DND-41 (cell line): ENCODE measurements around the gene EP400.
A peak's percentile ranks its signal among the peaks of the same experiment; 100 is the strongest.

Experiments
- ATAC-seq: fragments of 200-7000 bp; cut with Tn5 transposase; 3 replicates; pipeline ENCODE4 v1.9.1; 2021; ENCODE audit warnings: low read depth; ENCODE audit not compliant: insufficient read depth
- DNase-seq: peaks from one replicate; pipeline ENCODE4 v3.0.0-alpha.2; 2020
- H2AFZ ChIP-seq: 2 replicates; pipeline ENCODE4 v1.6.0; 2012; ENCODE audit warnings: low read depth, low read length
- H3K27ac ChIP-seq: 2 replicates; pipeline ENCODE4 v1.5.1; 2012; ENCODE audit warnings: low read length, inconsistent platforms
- H3K27me3 ChIP-seq: fragments of 200-600 bp; sonication (generic); 2 replicates; pipeline ENCODE4 v1.6.0; 2012; ENCODE audit warnings: low read length, mild to moderate bottlenecking, inconsistent platforms; ENCODE audit not compliant: insufficient read depth, poor library complexity
- H3K36me3 ChIP-seq: 2 replicates; pipeline ENCODE4 v1.5.1; 2012; ENCODE audit warnings: low read length, inconsistent platforms; ENCODE audit not compliant: insufficient read depth
- H3K4me1 ChIP-seq: 2 replicates; pipeline ENCODE4 v1.5.1; 2012; ENCODE audit warnings: mild to moderate bottlenecking, low read length; ENCODE audit not compliant: insufficient read depth
- H3K4me2 ChIP-seq: 2 replicates; pipeline ENCODE4 v1.6.0; 2012; ENCODE audit warnings: mild to moderate bottlenecking, moderate library complexity, low read length, inconsistent platforms; ENCODE audit not compliant: insufficient read depth
- H3K4me3 ChIP-seq, 2 experiments: fragments of 200-600 bp in 1 of 2; shearing (Covaris generic) in 1 of 2; 2 replicates each; pipeline ENCODE4 v1.5.1; 2012 to 2016; ENCODE audit warnings: inconsistent platforms in 2 of 2, low read length in 2 of 2, mild to moderate bottlenecking in 2 of 2, low read depth in 1 of 2, moderate library complexity in 1 of 2
- H3K79me2 ChIP-seq: 2 replicates; pipeline ENCODE4 v1.6.0; 2012; ENCODE audit warnings: low read length, inconsistent platforms; ENCODE audit not compliant: insufficient read depth
- H3K9ac ChIP-seq: 2 replicates; pipeline ENCODE4 v1.6.0; 2012; ENCODE audit warnings: low read depth, mild to moderate bottlenecking, inconsistent platforms, low read length, moderate library complexity
- H3K9me3 ChIP-seq: 2 replicates; pipeline ENCODE4 v1.5.1; 2012; ENCODE audit warnings: low read length, moderate library complexity, mild to moderate bottlenecking, inconsistent platforms; ENCODE audit not compliant: insufficient read depth, severe bottlenecking
- H4K20me1 ChIP-seq: 2 replicates; pipeline ENCODE4 v1.6.0; 2012; ENCODE audit warnings: low read length; ENCODE audit not compliant: insufficient read depth
- CTCF ChIP-seq: IDR thresholded peaks from 2 replicates; pipeline ENCODE4 v1.5.1; 2012; ENCODE audit warnings: borderline replicate concordance, low read length, moderate library complexity, mild to moderate bottlenecking; ENCODE audit not compliant: poor library complexity, severe bottlenecking; ENCODE audit errors: extremely low read depth
- EZH2 ChIP-seq: IDR thresholded peaks from 3 replicates; pipeline ENCODE4 v1.6.1; 2012; ENCODE audit warnings: borderline replicate concordance, low read depth, mild to moderate bottlenecking, moderate library complexity, low read length, inconsistent platforms; ENCODE audit not compliant: severe bottlenecking

EP400 gene

GRCh38 chr12:131923260-131923659, 26.5 kb upstream of the EP400 start:
- Histone ChIP-seq H3K9ac (no peak overlapping the region), H4K20me1 (peaks cover 6% of the 10 kb centered on the region; the same call in 1 of the 2 replicates), H3K79me2 (no peaks in the 10 kb centered on the region), H3K36me3 (peaks cover 39% of the 10 kb centered on the region), H2AFZ (no peak overlapping the region), H3K27me3 (no peaks in the 10 kb centered on the region), H3K4me2 (no peak overlapping the region), H3K4me3 (no peak overlapping the region), H3K4me1 (peaks cover 12% of the 10 kb centered on the region; the same call in 1 of the 2 replicates), H3K9me3 (no peaks in the 10 kb centered on the region), H3K27ac (no peak overlapping the region)
- TF ChIP-seq EZH2 = no peak
- no peak for TF ChIP-seq CTCF
- no peak for DNase-seq
- ATAC-seq = peak; percentile 16; the same call in 2 of the 3 replicates

- DNase-seq = no peak
- ATAC-seq = no peak
- Histone ChIP-seq H3K27ac (no peak overlapping the region), H4K20me1 (peaks cover 20% of the 10 kb centered on the region; the same call in 1 of the 2 replicates), H3K4me1 (peaks cover 33% of the 10 kb centered on the region), H3K9ac (no peak overlapping the region), H2AFZ (no peak overlapping the region), H3K79me2 (peaks cover 28% of the 10 kb centered on the region), H3K36me3 (peaks cover 21% of the 10 kb centered on the region), H3K9me3 (no peaks in the 10 kb centered on the region), H3K4me2 (no peak overlapping the region; the same call in 1 of the 2 replicates), H3K27me3 (no peaks in the 10 kb centered on the region), H3K4me3 (no peak overlapping the region)
- no peak for TF ChIP-seq CTCF
- no peak for TF ChIP-seq EZH2
These were observed 22.3 kb upstream of the EP400 start for GRCh38 chr12:131927110-131928079.

- peak overlapping the region; percentile 90 for H2AFZ ChIP-seq
These were observed 21.5 kb upstream of the EP400 start for GRCh38 chr12:131928080-131928710.

More at GRCh38 chr12:131928080-131928710, 21.5 kb upstream of the EP400 start:
- H3K79me2 ChIP-seq = peaks cover 28% of the 10 kb centered on the region
- H3K9me3 ChIP-seq = no peaks in the 10 kb centered on the region
- DNase-seq = no peak
- H3K27me3 ChIP-seq = no peaks in the 10 kb centered on the region
- H3K9ac ChIP-seq = peak overlapping the region; percentile 86
- H3K4me3 ChIP-seq = peak overlapping the region; percentile 33 to 75; a peak in 3 of 4 replicates
- H4K20me1 ChIP-seq = peaks cover 19% of the 10 kb centered on the region; the same call in 1 of the 2 replicates
- peaks cover 27% of the 10 kb centered on the region for H3K36me3 ChIP-seq
- peak overlapping the region; percentile 78 for H3K4me2 ChIP-seq
- TF ChIP-seq CTCF (no peak), EZH2 (no peak)
- ATAC-seq = peak; percentile 1
- peaks cover 33% of the 10 kb centered on the region for H3K4me1 ChIP-seq
- H3K27ac ChIP-seq = peak overlapping the region; percentile 59; the same call in 1 of the 2 replicates
